RPMI7951 (cell line): ENCODE data around the gene TMEM185B. TPM values are rescaled to one million over a fixed set of nuclear protein-coding genes. Genes with fewer than 3 reads are reported as not detected.

Experiments used
- total RNA-seq: library from RNA; depleted of rRNA; stranded (reverse); fragments of >200 nt; shearing (Covaris generic); gene quantifications from 2 replicates; pipeline ENCODE4 v1.2.3, GENCODE V29; 2014; rRNA removed

Gene TMEM185B
- total RNA-seq, 1 experiment from 2014 or later = 34.5 TPM

Other genes with a start within 250 kb of the TMEM185B start
- gene EPB41L5, start 210.3 kb downstream of the TMEM185B start, total RNA-seq = 3.4 TPM in 2 replicates
- gene RALB, start 29.5 kb upstream of the TMEM185B start, total RNA-seq = 88.4 and 107 TPM in 2 replicates
- gene INHBB, start 122.7 kb upstream of the TMEM185B start, total RNA-seq = 0.24 TPM in 1 of 2 replicates, not detected in the other